ENCODE measurements around the gene KCND1.

DNA sequence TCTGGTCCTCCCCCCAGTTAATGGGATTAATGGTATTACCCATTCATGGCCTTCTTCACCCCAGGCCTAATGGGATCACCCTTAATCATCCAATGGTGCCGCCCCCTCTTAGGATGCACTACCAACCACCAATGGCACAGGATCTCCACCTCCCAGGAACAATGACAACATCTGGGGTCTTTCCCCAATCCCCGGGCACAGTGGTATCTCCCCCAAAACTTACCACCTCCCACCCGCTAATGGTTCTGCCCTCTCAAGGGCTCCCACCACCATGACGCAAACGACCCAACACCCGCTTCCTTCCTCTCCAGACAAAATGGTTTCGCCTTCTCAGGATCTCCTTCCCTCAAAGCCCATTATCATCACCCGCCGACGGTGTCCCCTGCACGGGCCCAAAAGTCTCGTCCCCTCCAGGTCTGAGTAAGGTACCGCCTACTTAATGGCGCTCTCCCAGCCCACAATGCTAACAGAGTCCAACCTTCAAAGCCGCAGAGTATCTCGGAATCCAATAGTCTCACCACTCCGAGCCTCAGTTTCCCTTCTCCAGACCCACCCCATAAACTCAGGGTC is 30.0 kb upstream of the KCND1 start:
- TF ChIP-seq CTCF (IDR thresholded peaks at IDR 0.05): no peak
- TF ChIP-seq ZFX (IDR thresholded peaks at IDR 0.05; ENCODE audit: borderline replicate concordance): no peak

Data from 22Rv1 (cell line).